HEK293T (cell line): ENCODE measurements around the gene SCAP.

ENCODE experiments used
- CTCF ChIA-PET: fragments of 350-600 bp; formaldehyde crosslinking; extraction: SDS; loops from one replicate; lab custom pipeline; 2021; ENCODE audit warnings: antibody characterized with exemption, inconsistent platforms; lab: Yijun Ruan, JAX
- POLR2A ChIA-PET: fragments of 350-600 bp; formaldehyde crosslinking; extraction: SDS; loops from one replicate; lab custom pipeline; 2020; ENCODE audit warnings: antibody characterized with exemption, inconsistent platforms; lab: Yijun Ruan, JAX
- DNase-seq: peaks from one replicate; pipeline ENCODE4 v3.0.0; 2012; ENCODE audit warnings: mixed read lengths; ENCODE audit errors: extremely low spot score
- ARNT ChIP-seq: fragments of 450-650 bp; IDR thresholded peaks from 2 replicates; pipeline ENCODE4 v1.6.1; 2017; ENCODE audit warnings: mild to moderate bottlenecking
- BHLHE40 ChIP-seq: fragments of 450-650 bp; IDR thresholded peaks from 2 replicates; pipeline ENCODE4 v1.6.1; 2016; ENCODE audit warnings: mild to moderate bottlenecking, moderate library complexity, borderline replicate concordance
- CTBP1 ChIP-seq: fragments of 450-650 bp; IDR thresholded peaks from 2 replicates; pipeline ENCODE4 v1.6.1; 2016; ENCODE audit warnings: borderline replicate concordance
- ELF4 ChIP-seq: fragments of 450-650 bp; IDR thresholded peaks from 2 replicates; pipeline ENCODE4 v1.6.1; 2017; ENCODE audit warnings: antibody characterized with exemption
- FOXA1 ChIP-seq: fragments of 450-650 bp; IDR thresholded peaks from 2 replicates; pipeline ENCODE4 v1.6.1; 2016; ENCODE audit warnings: mild to moderate bottlenecking
- FOXK2 ChIP-seq: fragments of 450-650 bp; IDR thresholded peaks from 2 replicates; pipeline ENCODE4 v1.6.1; 2016; ENCODE audit warnings: mild to moderate bottlenecking
- FOXM1 ChIP-seq: fragments of 450-650 bp; IDR thresholded peaks from 2 replicates; pipeline ENCODE4 v1.6.1; 2017; ENCODE audit warnings: mild to moderate bottlenecking, borderline replicate concordance
- HDGF ChIP-seq: fragments of 450-650 bp; IDR thresholded peaks from 2 replicates; pipeline ENCODE4 v1.6.1; 2017; ENCODE audit warnings: antibody characterized with exemption, borderline replicate concordance
- L3MBTL2 ChIP-seq: fragments of 450-650 bp; conservative IDR thresholded peaks from 2 replicates; pipeline ENCODE4 v1.6.1; 2016; ENCODE audit warnings: mild to moderate bottlenecking
- LEF1 ChIP-seq: fragments of 450-650 bp; IDR thresholded peaks from 2 replicates; pipeline ENCODE4 v1.6.1; 2017; ENCODE audit warnings: mild to moderate bottlenecking, borderline replicate concordance
- NFRKB ChIP-seq: fragments of 450-650 bp; IDR thresholded peaks from 2 replicates; pipeline ENCODE4 v1.6.1; 2016; ENCODE audit warnings: mild to moderate bottlenecking, moderate library complexity
- PKNOX1 ChIP-seq: fragments of 450-650 bp; IDR thresholded peaks from 2 replicates; pipeline ENCODE4 v1.6.1; 2016
- SP1 ChIP-seq: fragments of 450-650 bp; IDR thresholded peaks from 2 replicates; pipeline ENCODE4 v1.6.1; 2017
- SUZ12 ChIP-seq: fragments of 450-650 bp; IDR thresholded peaks from 2 replicates; pipeline ENCODE4 v1.6.1; 2016; ENCODE audit warnings: mild to moderate bottlenecking
- TARDBP ChIP-seq: fragments of 450-650 bp; IDR thresholded peaks from 2 replicates; pipeline ENCODE4 v1.6.1; 2016
- ZNF384 ChIP-seq: fragments of 450-650 bp; IDR thresholded peaks from 2 replicates; pipeline ENCODE4 v1.6.1; 2016

SCAP gene

GRCh38 chr3:47380601-47381316, 95.0 kb downstream of the SCAP start, which contains the start of gene PTPN23:
Gene PTPN23, plus strand, starts transcription at chr3:47381021. Its CDS starts 76 bp downstream, at chr3:47381097.
- ChIA-PET CTCF (no interaction called here), POLR2A (interaction anchor here (0.7 to 1.9 kb wide), 25 partner anchors 10 to 535 kb away, joined by 3 to 18 read pairs (median 4); partner anchors contain the start of genes CCDC12 and NBEAL2)
- TF ChIP-seq CTBP1, result no peak
- TF ChIP-seq ELF4, result peak; percentile 65
- peak; percentile 87 for TF ChIP-seq L3MBTL2
- TF ChIP-seq PKNOX1, result peak; percentile 79
- TF ChIP-seq ARNT, result no peak
- TF ChIP-seq TARDBP, result no peak
- DNase-seq, result peak; percentile 99

GRCh38 chr3:47380026-47380600, 95.6 kb downstream of the SCAP start:
- TF ChIP-seq BHLHE40 (no peak), PKNOX1 (no peak), ARNT (no peak), TARDBP (no peak), FOXK2 (no peak), CTBP1 (no peak), ELF4 (no peak), NFRKB (no peak), LEF1 (no peak), FOXA1 (no peak), SP1 (no peak), FOXM1 (no peak), L3MBTL2 (no peak; the same call in 1 of the 2 replicates), ZNF384 (no peak)
- CTCF ChIA-PET, result no interaction called here
- POLR2A ChIA-PET, result interaction anchor here (0.7 to 1.9 kb wide), 25 partner anchors 10 to 535 kb away, joined by 3 to 18 read pairs (median 4); partner anchors contain the start of genes CCDC12 and NBEAL2
- DNase-seq, result no peak

- ChIA-PET CTCF (interaction anchor here (0.6 kb wide), 1 partner anchor 8 kb away, joined by 3 read pairs; no protein-coding TSS in a partner anchor), POLR2A (interaction anchor here (1.5 to 1.8 kb wide), 2 partner anchors 22 to 400 kb away, joined by 6 to 7 read pairs; partner anchors contain the start of gene NBEAL2)
- no peak for DNase-seq
- TF ChIP-seq HDGF (no peak), L3MBTL2 (no peak), ZNF384 (no peak), PKNOX1 (no peak), NFRKB (no peak), ELF4 (no peak), SP1 (no peak), ARNT (no peak), FOXM1 (no peak), SUZ12 (no peak)
Observed at GRCh38 chr3:47379411-47379899, 96.3 kb downstream of the SCAP start.

GRCh38 chr3:47378869-47379268, 96.9 kb downstream of the SCAP start:
- TF ChIP-seq NFRKB (no peak), BHLHE40 (no peak), ARNT (no peak), FOXA1 (no peak), TARDBP (no peak), HDGF (no peak), PKNOX1 (no peak), SP1 (no peak), ZNF384 (no peak)
- CTCF ChIA-PET, result interaction anchor here (0.6 kb wide), 1 partner anchor 7 kb away, joined by 3 read pairs; no protein-coding TSS in a partner anchor
- POLR2A ChIA-PET, result no interaction called here
- DNase-seq, result no peak

- CTCF ChIA-PET, result no interaction called here
- POLR2A ChIA-PET, result interaction anchor here (1.0 kb wide), 1 partner anchor 17 kb away, joined by 3 read pairs; no protein-coding TSS in a partner anchor
- no peak for DNase-seq
- TF ChIP-seq L3MBTL2 (no peak), TARDBP (no peak), FOXM1 (no peak), NFRKB (no peak), PKNOX1 (no peak), SP1 (no peak), FOXA1 (no peak), FOXK2 (no peak), HDGF (no peak), SUZ12 (no peak), LEF1 (no peak), BHLHE40 (no peak), CTBP1 (no peak), ZNF384 (no peak), ARNT (no peak), ELF4 (no peak)
Observed at GRCh38 chr3:47377186-47377585, 98.6 kb downstream of the SCAP start.
